Right atrium auricular region (tissue), 2 donors: ENCODE results near the gene TENM3. TPM values are rescaled to one million over a fixed set of nuclear protein-coding genes. Genes with fewer than 3 reads are reported as not detected.

Source experiments
- DNase-seq: peaks from one replicate; pipeline ENCODE4 v3.0.0-alpha.2; 2019; ENCODE audit warnings: low spot score
- H3K27ac ChIP-seq, 2 donors: fragments of 200-600 bp; sonication (generic); 1 replicate in 1 of 2; 2 replicates in 1 of 2; pipeline ENCODE4 v1.5.1; 2016 to 2019
- H3K27me3 ChIP-seq, 2 donors: fragments of 200-600 bp; sonication (generic); one replicate each; pipeline versions ENCODE4 v1.5.1 to v1.6.0; 2017 to 2019
- H3K36me3 ChIP-seq: fragments of 200-600 bp; sonication (generic); one replicate; pipeline ENCODE4 v1.5.1; 2016
- H3K4me1 ChIP-seq, 2 donors: fragments of 200-600 bp; sonication (generic); one replicate each; pipeline versions ENCODE4 v1.5.1 to v1.6.0; 2017 to 2019
- H3K4me3 ChIP-seq, 2 donors: fragments of 200-600 bp; sonication (generic); 1 replicate in 1 of 2; 2 replicates in 1 of 2; pipeline ENCODE4 v1.5.1; 2017 to 2019; ENCODE audit warnings: mild to moderate bottlenecking in 1 of 2, moderate library complexity in 1 of 2
- H3K9me3 ChIP-seq, 2 donors: fragments of 200-600 bp; sonication (generic); one replicate each; pipeline ENCODE4 v1.5.1; 2019
- total RNA-seq, 2 donors: library from RNA; depleted of rRNA; stranded (reverse); fragments of >200 nt; gene quantifications; one replicate each; pipeline ENCODE4 v1.1.0, GENCODE V29; 2016
- TF ChIP-seq, protein P1 (sequence below), 2 donors: fragments of 200-600 bp; sonication (generic); IDR thresholded peaks; one replicate each; pipeline ENCODE4 v1.5.1; 2019; ENCODE audit warnings: antibody characterized with exemption in 2 of 2

Gene TENM3
- total RNA-seq, 2 donors from 2014 or later: 10.7 to 15.9 TPM

GRCh38 chr4:182483685-182484084, 240.5 kb downstream of the TENM3 start:
- H3K36me3 ChIP-seq: no peaks in the 10 kb centered on the region
- H3K4me1 ChIP-seq: no peaks in the 10 kb centered on the region
- TF ChIP-seq, protein P1, sequence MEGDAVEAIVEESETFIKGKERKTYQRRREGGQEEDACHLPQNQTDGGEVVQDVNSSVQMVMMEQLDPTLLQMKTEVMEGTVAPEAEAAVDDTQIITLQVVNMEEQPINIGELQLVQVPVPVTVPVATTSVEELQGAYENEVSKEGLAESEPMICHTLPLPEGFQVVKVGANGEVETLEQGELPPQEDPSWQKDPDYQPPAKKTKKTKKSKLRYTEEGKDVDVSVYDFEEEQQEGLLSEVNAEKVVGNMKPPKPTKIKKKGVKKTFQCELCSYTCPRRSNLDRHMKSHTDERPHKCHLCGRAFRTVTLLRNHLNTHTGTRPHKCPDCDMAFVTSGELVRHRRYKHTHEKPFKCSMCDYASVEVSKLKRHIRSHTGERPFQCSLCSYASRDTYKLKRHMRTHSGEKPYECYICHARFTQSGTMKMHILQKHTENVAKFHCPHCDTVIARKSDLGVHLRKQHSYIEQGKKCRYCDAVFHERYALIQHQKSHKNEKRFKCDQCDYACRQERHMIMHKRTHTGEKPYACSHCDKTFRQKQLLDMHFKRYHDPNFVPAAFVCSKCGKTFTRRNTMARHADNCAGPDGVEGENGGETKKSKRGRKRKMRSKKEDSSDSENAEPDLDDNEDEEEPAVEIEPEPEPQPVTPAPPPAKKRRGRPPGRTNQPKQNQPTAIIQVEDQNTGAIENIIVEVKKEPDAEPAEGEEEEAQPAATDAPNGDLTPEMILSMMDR (IDR thresholded peaks at IDR 0.05): no peak
- H3K27me3 ChIP-seq: no peaks in the 10 kb centered on the region
- DNase-seq: no peak
- no peak overlapping the region for H3K4me3 ChIP-seq
- peaks cover 0 to 5% of the 10 kb centered on the region in 2 donors for H3K9me3 ChIP-seq
- H3K27ac ChIP-seq: no peak overlapping the region

DNA sequence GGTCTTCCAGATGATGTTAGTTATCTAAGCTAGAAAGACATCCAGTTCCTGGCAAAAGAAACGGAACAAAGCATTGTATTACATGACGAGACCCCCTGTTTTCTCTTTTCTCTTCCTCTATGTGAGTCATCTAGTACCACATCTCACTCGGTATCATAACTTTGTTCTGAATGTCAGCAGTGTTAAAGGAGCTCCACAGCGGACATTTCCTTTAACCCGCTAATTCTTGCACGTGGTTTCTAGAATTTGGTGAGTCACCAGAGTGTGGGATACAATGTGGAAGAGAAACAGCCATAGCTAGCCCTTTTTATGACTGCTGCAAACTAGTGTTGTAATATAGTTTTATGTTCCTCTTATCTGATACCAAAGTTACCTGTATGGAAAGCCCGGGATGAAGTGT, 243.7 kb downstream of the TENM3 start:
- TF ChIP-seq, protein P1 (IDR thresholded peaks at IDR 0.05): no peak
- Histone ChIP-seq H3K27me3 (no peaks in the 10 kb centered on the region), H3K36me3 (no peaks in the 10 kb centered on the region), H3K4me3 (no peak overlapping the region), H3K27ac (no peak overlapping the region), H3K4me1 (no peaks in the 10 kb centered on the region), H3K9me3 (peaks cover 0 to 5% of the 10 kb centered on the region in 2 donors)
- DNase-seq: no peak

GRCh38 chr4:182488896-182489295, 245.7 kb downstream of the TENM3 start:
- Histone ChIP-seq H3K4me1 (peaks cover 0 to 9% of the 10 kb centered on the region in 2 donors), H3K9me3 (peaks cover 0 to 5% of the 10 kb centered on the region in 2 donors), H3K36me3 (no peaks in the 10 kb centered on the region), H3K27me3 (no peaks in the 10 kb centered on the region), H3K4me3 (no peak overlapping the region), H3K27ac (no peak overlapping the region)
- TF ChIP-seq, protein P1 (IDR thresholded peaks at IDR 0.05): no peak
- DNase-seq: no peak

- Histone ChIP-seq H3K4me3 (no peak overlapping the region), H3K27ac (no peak overlapping the region), H3K9me3 (peaks cover 0 to 5% of the 10 kb centered on the region in 2 donors), H3K27me3 (no peaks in the 10 kb centered on the region), H3K36me3 (no peaks in the 10 kb centered on the region), H3K4me1 (peaks cover 0 to 9% of the 10 kb centered on the region in 2 donors)
- TF ChIP-seq, protein P1 (IDR thresholded peaks at IDR 0.05): no peak
- DNase-seq: no peak
Observed at GRCh38 chr4:182489607-182490006, 246.4 kb downstream of the TENM3 start.

DNA sequence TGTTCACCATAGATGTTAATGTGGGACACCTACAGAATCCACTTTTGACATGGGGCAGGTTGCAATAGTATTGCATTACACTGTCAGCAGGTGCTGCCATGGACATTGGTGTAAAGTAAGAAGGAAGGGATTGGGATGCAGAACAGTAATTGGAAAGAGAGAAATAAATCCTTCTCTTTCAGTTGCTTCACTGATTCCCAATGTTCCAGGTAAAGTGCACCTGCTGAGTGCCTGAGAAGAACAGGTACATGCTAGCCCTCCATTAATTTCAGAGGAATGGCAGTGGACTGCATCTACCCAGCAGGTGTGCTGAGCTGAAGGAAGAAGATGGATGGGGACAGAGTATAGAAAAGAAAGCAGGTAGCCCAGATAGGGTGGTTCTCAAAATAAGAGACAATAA, 248.5 kb downstream of the TENM3 start:
- Histone ChIP-seq H3K4me1 (peaks cover 0 to 9% of the 10 kb centered on the region in 2 donors), H3K27ac (no peak overlapping the region), H3K36me3 (no peaks in the 10 kb centered on the region), H3K4me3 (no peak overlapping the region), H3K9me3 (peaks cover 0 to 3% of the 10 kb centered on the region in 2 donors), H3K27me3 (no peaks in the 10 kb centered on the region)
- TF ChIP-seq, protein P1 (IDR thresholded peaks at IDR 0.05): no peak
- DNase-seq: no peak

GRCh38 chr4:182492423-182492822, 249.2 kb downstream of the TENM3 start:
- no peak overlapping the region for H3K27ac ChIP-seq
- H3K4me1 ChIP-seq: peaks cover 0 to 9% of the 10 kb centered on the region in 2 donors
- no peaks in the 10 kb centered on the region for H3K36me3 ChIP-seq
- H3K27me3 ChIP-seq: no peaks in the 10 kb centered on the region
- peak overlapping the region in 1 of 2 donors; percentile 3 for H3K4me3 ChIP-seq
- DNase-seq: no peak
- no peaks in the 10 kb centered on the region for H3K9me3 ChIP-seq
- TF ChIP-seq, protein P1 (IDR thresholded peaks at IDR 0.05): no peak
